ENCODE data around the gene CAPN10.
A peak's percentile ranks its signal among the peaks of the same experiment; 100 is the strongest.

Gene CAPN10

GRCh38 chr2:240565333-240566202, 21.0 kb upstream of the CAPN10 start:
- Histone ChIP-seq H3K36me3 (ENCODE audit: insufficient read depth) (no peaks in the 10 kb centered on the region), H4K20me1 (ENCODE audit: insufficient read depth) (no peaks in the 10 kb centered on the region), H3K4me1 (ENCODE audit: low read depth, poor library complexity, severe bottlenecking) (peaks cover 56% of the 10 kb centered on the region), H2AFZ (ENCODE audit: low read depth) (no peak overlapping the region), H3K4me3 (IDR thresholded peaks at IDR 0.05; ENCODE audit: insufficient read depth, low read depth, low read length) (no peak overlapping the region), H3K27ac (peak overlapping the region; percentile 50), H3K4me2 (peak overlapping the region; percentile 48), H3K27me3 (ENCODE audit: insufficient read depth, low read depth) (no peaks in the 10 kb centered on the region), H3K9ac (no peak overlapping the region; the same call in 1 of the 2 replicates), H3K79me2 (ENCODE audit: insufficient read depth, low read depth) (peaks cover 25% of the 10 kb centered on the region)
- TF ChIP-seq CTCF (conservative IDR thresholded peaks at IDR 0.05; ENCODE audit: low read depth, low read length), result no peak

- Histone ChIP-seq H3K4me1 (ENCODE audit: low read depth, poor library complexity, severe bottlenecking) (peaks cover 55% of the 10 kb centered on the region), H4K20me1 (ENCODE audit: insufficient read depth) (no peaks in the 10 kb centered on the region), H3K79me2 (ENCODE audit: insufficient read depth, low read depth) (peaks cover 32% of the 10 kb centered on the region), H3K9ac (no peak overlapping the region; the same call in 1 of the 2 replicates), H2AFZ (ENCODE audit: low read depth) (no peak overlapping the region), H3K4me2 (peak overlapping the region; percentile 55), H3K27ac (peak overlapping the region; percentile 50; the same call in 1 of the 2 replicates), H3K36me3 (ENCODE audit: insufficient read depth) (no peaks in the 10 kb centered on the region), H3K27me3 (ENCODE audit: insufficient read depth, low read depth) (no peaks in the 10 kb centered on the region), H3K4me3 (IDR thresholded peaks at IDR 0.05; ENCODE audit: insufficient read depth, low read depth, low read length) (no peak overlapping the region)
- TF ChIP-seq CTCF (conservative IDR thresholded peaks at IDR 0.05; ENCODE audit: low read depth, low read length), result peak; percentile 58; the same call in 1 of the 2 replicates
Measured at GRCh38 chr2:240566203-240567136, 20.1 kb upstream of the CAPN10 start.

- Histone ChIP-seq H3K27me3 (ENCODE audit: insufficient read depth, low read depth) (no peaks in the 10 kb centered on the region), H3K36me3 (ENCODE audit: insufficient read depth) (no peaks in the 10 kb centered on the region), H3K9ac (peak overlapping the region; percentile 70; the same call in 1 of the 2 replicates), H3K4me2 (peak overlapping the region; percentile 55), H3K4me1 (ENCODE audit: low read depth, poor library complexity, severe bottlenecking) (peaks cover 46% of the 10 kb centered on the region), H3K79me2 (ENCODE audit: insufficient read depth, low read depth) (peaks cover 32% of the 10 kb centered on the region), H4K20me1 (ENCODE audit: insufficient read depth) (no peaks in the 10 kb centered on the region), H3K27ac (peak overlapping the region; percentile 64), H3K4me3 (IDR thresholded peaks at IDR 0.05; ENCODE audit: insufficient read depth, low read depth, low read length) (peak overlapping the region; percentile 39), H2AFZ (ENCODE audit: low read depth) (0 out of 2 replicates have a peak overlapping the region, but pooled peaks have one; percentile 52)
- TF ChIP-seq CTCF (conservative IDR thresholded peaks at IDR 0.05; ENCODE audit: low read depth, low read length), result no peak; the same call in 1 of the 2 replicates
Measured at GRCh38 chr2:240567137-240567871, 19.2 kb upstream of the CAPN10 start.

Measured in KMS-11 (cell line).